Heart left ventricle (tissue), 16 donors: ENCODE data around the gene CHST2. TPM values are rescaled to one million over a fixed set of nuclear protein-coding genes. Genes with fewer than 3 reads are reported as not detected.
A peak's percentile ranks its signal among the peaks of the same experiment; 100 is the strongest.

Experiments used
- ATAC-seq, 4 donors: fragments of 200-7000 bp; cut with Tn5 transposase; one replicate each; pipeline ENCODE4 v1.9.1; 2020 to 2022; ENCODE audit warnings: moderate library complexity in 4 of 4, mild to moderate bottlenecking in 3 of 4, moderate number of reproducible peaks in 1 of 4
- DNase-seq, 5 donors: peaks; one replicate each; pipeline ENCODE4 v3.0.0-alpha.2; 2020
- H3K27ac ChIP-seq, 12 donors: fragments of 200-600 bp; sonication (generic) in 4 of 12; one replicate each; pipeline versions ENCODE4 v1.5.0 to v1.8.0; 2016 to 2022; ENCODE audit warnings: mild to moderate bottlenecking in 2 of 12
- H3K27me3 ChIP-seq, 9 donors: fragments of 200-600 bp; sonication (generic) in 2 of 9; one replicate each; pipeline versions ENCODE4 v1.5.1 to v1.8.0; 2016 to 2022; ENCODE audit warnings: mild to moderate bottlenecking in 3 of 9
- H3K36me3 ChIP-seq, 9 donors: fragments of 200-600 bp; sonication (generic) in 2 of 9; one replicate each; pipeline versions ENCODE4 v1.5.0 to v1.8.0; 2018 to 2022; ENCODE audit warnings: mild to moderate bottlenecking in 2 of 9
- H3K4me1 ChIP-seq, 12 donors: fragments of 200-600 bp; sonication (generic) in 4 of 12; one replicate each; pipeline versions ENCODE4 v1.5.0 to v1.8.0; 2016 to 2022; ENCODE audit warnings: mild to moderate bottlenecking in 3 of 12
- H3K4me3 ChIP-seq, 12 donors: fragments of 200-600 bp; sonication (generic) in 4 of 12; one replicate each; pipeline versions ENCODE4 v1.5.0 to v1.8.0; 2017 to 2022; ENCODE audit warnings: mild to moderate bottlenecking in 9 of 12, moderate library complexity in 4 of 12
- H3K9me3 ChIP-seq, 12 donors: fragments of 200-600 bp; sonication (generic) in 4 of 12; one replicate each; pipeline versions ENCODE4 v1.5.0 to v1.8.0; 2016 to 2022; ENCODE audit warnings: mild to moderate bottlenecking in 1 of 12
- CTCF ChIP-seq, 12 donors: fragments of 200-600 bp; sonication (generic) in 4 of 12; IDR thresholded peaks; one replicate each; pipeline versions ENCODE4 v1.5.0 to v1.8.0; 2018 to 2022; ENCODE audit warnings: antibody characterized with exemption in 12 of 12, mild to moderate bottlenecking in 5 of 12
- POLR2A ChIP-seq, 2 donors: fragments of 450-650 bp; IDR thresholded peaks; one replicate each; pipeline ENCODE4 v1.6.1; 2017; ENCODE audit warnings: antibody characterized with exemption in 2 of 2, mild to moderate bottlenecking in 2 of 2, moderate library complexity in 2 of 2
- WGBS, 4 donors: extraction: QIAGEN DNeasy Blood & Tissue Kit in 2 of 4; methylation state at CpG; one replicate each; pipeline versions ENCODE4 v1.1.5 to v1.1.7; 2013 to 2018; 5-methylcytosine and 5-hydroxymethylcytosine counted together
- intact Hi-C, 10 donors: fragments of 100-400 bp; cut with DNase I; formaldehyde crosslinking; loops; one replicate each; pipeline versions ENCODE4 v1.11.1 to v1.14.2; 2022
- polyA plus RNA-seq, 2 donors: library from polyadenylated mRNA; stranded (reverse); fragments of 200-250 nt; gene quantifications; one replicate each; pipeline ENCODE4 v1.2.3, GENCODE V29; 2013
- total RNA-seq, 9 donors: library from RNA; depleted of rRNA in 2 of 9; stranded (reverse); fragments of >200 nt in 2 of 9; fragmentation: NEBNext Ultra II Directional in 3 of 9; extraction: Animal tissue kit (Norgen Biotek cat#: 25700) in 3 of 9; gene quantifications; one replicate each; pipeline versions ENCODE4 v1.1.0 to v1.2.4, GENCODE V29; 2016 to 2023
- donor health status: ischemic (EF 13 %, LVEDD 7.1; RV severe dilation, severe dysfunction).
- donor health status: healthy with polysubstance abuse.
- donor health status: DM: no; HTN: yes; CAD: no.
- donor health status: DM: no; HTN: no; CAD: no.
- donor health status: ischemic (EF 25% LVEDD 6.9; RV normal size, moderate dysfunction).
- donor health status: ischemic (EF 25% LVEDD 5.7; RV mildly dilated, moderate dysfunction).
- donor health status: healthy.
- donor health status: DM: yes; HTN: yes; CAD: no.
- donor health status: ischemic (EF 35%, LVEDD 5.7; RV mildly dilated, moderate dysfunction).
- donor health status: nonischemic (EF 11% LVEDD 7.7; RV severe dilation, severe dysfunction).
- donor health status: DM: yes; HTN: yes; CAD: no.
- donor health status: PGD.
- donor health status: ischemic (EF 29% LVEDD 5.4; RV normal size, mild dysfunction).
- donor health status: nonischemic (EF 23%, LVEDD 6.1; RV moderate dilation, normal function).

CHST2 gene
- total and polyA plus RNA-seq, 11 donors, result 0.84 to 8.7 (median 2.4) TPM

- 75 to 86% (median 82%) methylated on average over 5 of the region's 5 CpGs for WGBS, 4 donors
- no peak for DNase-seq
- TF ChIP-seq CTCF (IDR thresholded peaks at IDR 0.05), result no peak
- no peak for TF ChIP-seq POLR2A (IDR thresholded peaks at IDR 0.05)
Measured at GRCh38 chr3:143105170-143105569, 14.4 kb upstream of the CHST2 start.

GRCh38 chr3:143109861-143110260 lies 9.7 kb upstream of the CHST2 start:
- Histone ChIP-seq H3K4me1 (no peaks in the 10 kb centered on the region), H3K4me3 (no peak overlapping the region), H3K9me3 (peaks cover 0 to 23% (median 10%) of the 10 kb centered on the region in 12 donors), H3K36me3 (no peaks in the 10 kb centered on the region), H3K27ac (no peak overlapping the region), H3K27me3 (no peaks in the 10 kb centered on the region)
- intact Hi-C loops, result loop anchor here in 3 of 10 donors (10.0 kb wide), 2 partner anchors 565 to 855 kb away; no protein-coding TSS in a partner anchor
- 79 to 85% (median 82%) methylated on average over 5 of the region's 5 CpGs for WGBS, 4 donors
- ATAC-seq (no peak), DNase-seq (no peak)
- TF ChIP-seq POLR2A (IDR thresholded peaks at IDR 0.05) (no peak), CTCF (IDR thresholded peaks at IDR 0.05) (no peak)

More at GRCh38 chr3:143105170-143105569, 14.4 kb upstream of the CHST2 start:
- intact Hi-C loops, result no loop called here
- Histone ChIP-seq H3K4me3 (no peak overlapping the region), H3K27ac (no peak overlapping the region), H3K9me3 (peaks cover 0 to 32% (median 18%) of the 10 kb centered on the region in 12 donors), H3K27me3 (no peaks in the 10 kb centered on the region), H3K36me3 (no peaks in the 10 kb centered on the region), H3K4me1 (peaks cover 0 to 5% (median 0%) of the 10 kb centered on the region in 12 donors)
- ATAC-seq, result no peak

DNA sequence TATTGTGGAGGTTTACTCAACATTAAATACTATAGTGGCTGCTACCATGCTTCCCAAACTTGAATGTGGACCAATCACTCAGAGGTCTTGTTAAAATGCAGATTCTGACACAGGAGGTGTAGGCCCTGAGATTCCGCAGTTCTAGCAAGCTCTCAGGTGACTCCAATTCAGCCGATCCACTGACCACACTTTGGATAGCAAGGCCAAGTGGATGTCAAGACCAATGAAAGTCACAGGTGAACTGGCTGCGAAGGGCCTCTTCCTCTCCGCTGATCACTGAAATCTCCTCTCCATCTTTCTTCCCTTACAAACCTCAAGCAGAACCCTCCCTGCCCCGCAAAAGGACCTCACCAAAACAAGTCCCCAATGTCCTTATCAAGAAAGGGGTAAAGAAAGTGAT lies 9.2 kb upstream of the CHST2 start:
- TF ChIP-seq POLR2A (IDR thresholded peaks at IDR 0.05), result no peak
- no peak for TF ChIP-seq CTCF (IDR thresholded peaks at IDR 0.05)
- H3K4me3 ChIP-seq, result no peak overlapping the region
- H3K9me3 ChIP-seq, result peaks cover 0 to 18% (median 6%) of the 10 kb centered on the region in 12 donors
- 82 to 91% (median 84%) methylated on average over 5 of the region's 5 CpGs for WGBS, 4 donors
- H3K27ac ChIP-seq, result no peak overlapping the region
- ATAC-seq (no peak), DNase-seq (no peak)
- no peaks in the 10 kb centered on the region for H3K36me3 ChIP-seq
- H3K27me3 ChIP-seq, result no peaks in the 10 kb centered on the region
- intact Hi-C loops, result loop anchor here in 3 of 10 donors (10.0 kb wide), 2 partner anchors 564 to 854 kb away; no protein-coding TSS in a partner anchor
- no peaks in the 10 kb centered on the region for H3K4me1 ChIP-seq

GRCh38 chr3:143118630-143119008 lies 952 bp upstream of the CHST2 start:
- WGBS, 4 donors, result 50 to 58% (median 52%) methylated on average over 13 of the region's 13 CpGs
- Histone ChIP-seq H3K9me3 (no peaks in the 10 kb centered on the region), H3K4me1 (peaks cover 0 to 31% (median 2%) of the 10 kb centered on the region in 12 donors), H3K27me3 (peaks cover 0 to 33% (median 9%) of the 10 kb centered on the region in 9 donors), H3K27ac (peak overlapping the region in 2 of 12 donors; percentile 45 to 81), H3K36me3 (peaks cover 0 to 6% (median 0%) of the 10 kb centered on the region in 9 donors), H3K4me3 (peak overlapping the region; percentile 51 to 91 (median 72))
- ATAC-seq, result no peak
- no peak for TF ChIP-seq CTCF (IDR thresholded peaks at IDR 0.05)
- no peak for TF ChIP-seq POLR2A (IDR thresholded peaks at IDR 0.05)
- intact Hi-C loops, result loop anchor here in 4 of 10 donors (2.0 to 10.0 kb wide), 3 partner anchors 526 to 846 kb away; no protein-coding TSS in a partner anchor
- DNase-seq, result no peak
